HG03097 (cell line): ENCODE data around the gene FSCN2.

Source experiments
- ATAC-seq: cut with Tn5 transposase; IDR thresholded peaks from one replicate; pipeline ENCODE4 v1.9.1; 2021; ENCODE audit not compliant: unreplicated experiment, low FRiP score

FSCN2 gene

GRCh38 chr17:81538651-81539570 lies 10.7 kb downstream of the FSCN2 start:
- no peak for ATAC-seq

GRCh38 chr17:81539571-81539900 lies 11.4 kb downstream of the FSCN2 start:
- no peak for ATAC-seq

GRCh38 chr17:81539961-81540675 lies 11.9 kb downstream of the FSCN2 start:
- ATAC-seq, result no peak

- ATAC-seq, result no peak
Measured at GRCh38 chr17:81540676-81541027, 12.5 kb downstream of the FSCN2 start.

GRCh38 chr17:81541123-81541522 lies 12.9 kb downstream of the FSCN2 start:
- no peak for ATAC-seq

GRCh38 chr17:81542431-81543338 lies 14.5 kb downstream of the FSCN2 start:
- ATAC-seq, result no peak

GRCh38 chr17:81543339-81543675 lies 15.1 kb downstream of the FSCN2 start:
- ATAC-seq, result no peak

GRCh38 chr17:81543756-81544155 lies 15.6 kb downstream of the FSCN2 start:
- ATAC-seq, result no peak

GRCh38 chr17:81544281-81544974 lies 16.3 kb downstream of the FSCN2 start:
- no peak for ATAC-seq

GRCh38 chr17:81545160-81545949 lies 17.2 kb downstream of the FSCN2 start:
- ATAC-seq, result no peak

- ATAC-seq, result no peak
Measured at GRCh38 chr17:81546906-81547613, 18.9 kb downstream of the FSCN2 start.

GRCh38 chr17:81547614-81547982 lies 19.4 kb downstream of the FSCN2 start:
- ATAC-seq, result no peak

GRCh38 chr17:81549031-81549557 lies 20.9 kb downstream of the FSCN2 start:
- no peak for ATAC-seq

- ATAC-seq, result no peak
Measured at GRCh38 chr17:81549826-81550225, 21.6 kb downstream of the FSCN2 start.

- no peak for ATAC-seq
Measured at GRCh38 chr17:81550285-81550684, 22.1 kb downstream of the FSCN2 start.

GRCh38 chr17:81550830-81551457 lies 22.8 kb downstream of the FSCN2 start:
- no peak for ATAC-seq

- peak; percentile 4 for ATAC-seq
Measured at GRCh38 chr17:81551458-81552243, 23.5 kb downstream of the FSCN2 start.
